ENCODE results near the gene GABARAPL2.

DNA sequence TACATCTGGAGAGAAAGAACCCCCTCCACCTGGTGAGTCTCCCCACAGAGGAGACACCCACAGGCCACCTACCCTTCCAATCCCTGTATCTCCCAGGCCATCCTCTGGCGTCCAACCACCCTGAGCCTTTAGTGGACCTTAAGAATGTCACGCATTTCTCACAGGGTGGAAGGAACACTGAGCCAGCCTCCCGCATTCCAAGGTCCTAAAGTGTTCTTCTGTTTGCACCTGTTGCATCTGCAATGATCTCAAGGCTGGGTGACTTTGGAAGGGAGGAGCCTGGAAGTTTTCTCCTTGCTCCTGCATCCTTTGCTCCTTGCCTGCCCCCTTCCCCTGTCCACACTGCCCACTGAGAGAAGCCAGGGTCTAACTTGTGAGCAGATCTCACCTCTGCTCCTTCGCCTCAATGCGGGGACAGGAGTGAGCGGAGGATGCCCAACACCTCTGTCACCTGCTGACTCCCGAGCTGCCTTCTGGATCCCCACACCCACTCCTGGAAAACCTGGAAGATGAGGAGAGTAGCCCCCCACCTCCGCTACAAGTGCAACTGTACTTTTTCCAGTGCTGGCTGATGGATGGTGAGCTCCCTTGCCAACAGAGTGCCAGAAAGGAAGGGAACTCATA, 33.9 kb upstream of the GABARAPL2 start:
- no peak for TF ChIP-seq YY1 (IDR thresholded peaks at IDR 0.05; ENCODE audit: insufficient read depth, insufficient read length)
- TF ChIP-seq ZNF274 (IDR thresholded peaks at IDR 0.05; ENCODE audit: low read depth, low read length) = no peak
- no peak for TF ChIP-seq SUZ12 (IDR thresholded peaks at IDR 0.05; ENCODE audit: extremely low read depth, insufficient read depth, insufficient read length)

All from NT2/D1 (cell line).